Fibroblast of skin of left quadriceps (primary cell): ENCODE measurements around the gene KLHL8.
"Not testable (repeated sequence)": the region's sequence is repeated elsewhere in the genome, so short reads cannot be mapped to it uniquely, and the experiment has no call there.

Source experiments
- DNase-seq, 2 experiments: peaks; one replicate each; pipeline ENCODE4 v3.0.0-alpha.2; 2013; ENCODE audit warnings: low read depth in 2 of 2

KLHL8 gene

DNA sequence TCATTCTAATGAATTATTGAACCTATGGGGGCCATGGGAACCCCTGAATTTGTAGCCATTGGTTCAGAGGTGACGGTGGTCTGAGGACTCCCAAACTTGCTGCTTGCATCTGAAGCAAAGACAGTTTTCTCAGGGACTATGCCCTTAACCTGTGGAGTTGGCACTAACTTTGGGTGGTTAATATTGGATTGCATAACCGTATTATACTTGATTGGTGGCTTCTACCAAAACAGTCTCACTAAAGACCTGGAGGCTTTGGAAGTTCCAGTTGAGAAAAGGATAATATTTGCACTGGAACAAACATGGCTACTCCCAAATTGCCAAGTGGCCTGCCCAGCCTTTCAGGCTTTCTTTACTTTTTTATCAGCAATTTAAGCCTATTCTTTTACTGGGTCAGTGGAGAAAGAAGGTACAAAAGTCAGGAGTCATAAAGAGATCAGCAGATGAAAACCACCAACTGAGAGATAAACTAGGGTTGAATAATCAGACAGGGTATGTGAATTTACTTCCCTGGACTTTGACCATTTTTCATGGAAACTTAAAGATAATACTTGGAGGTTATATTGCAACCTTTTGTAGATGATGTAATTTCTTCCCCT is 7.9 kb upstream of the KLHL8 start:
- no peak for DNase-seq

DNA sequence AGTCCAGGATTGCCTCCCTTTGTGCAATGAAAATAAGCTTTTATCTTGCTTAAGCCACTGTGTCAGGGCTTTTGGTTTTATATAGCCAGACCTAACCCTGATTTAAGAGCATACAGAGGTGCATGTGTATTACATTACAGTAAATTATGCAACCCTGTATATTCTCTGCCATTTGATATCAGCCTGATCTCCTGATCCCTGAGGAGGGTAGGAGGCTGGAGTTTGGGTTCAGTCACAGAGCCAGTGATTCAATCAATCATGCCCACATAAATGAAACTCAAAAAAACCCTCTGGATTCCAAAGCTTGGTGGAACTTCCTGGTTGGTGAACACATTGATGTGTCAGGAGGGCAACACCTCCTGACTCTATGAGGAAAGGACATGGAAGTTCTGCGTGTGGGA is 7.3 kb upstream of the KLHL8 start:
- no peak for DNase-seq

DNA sequence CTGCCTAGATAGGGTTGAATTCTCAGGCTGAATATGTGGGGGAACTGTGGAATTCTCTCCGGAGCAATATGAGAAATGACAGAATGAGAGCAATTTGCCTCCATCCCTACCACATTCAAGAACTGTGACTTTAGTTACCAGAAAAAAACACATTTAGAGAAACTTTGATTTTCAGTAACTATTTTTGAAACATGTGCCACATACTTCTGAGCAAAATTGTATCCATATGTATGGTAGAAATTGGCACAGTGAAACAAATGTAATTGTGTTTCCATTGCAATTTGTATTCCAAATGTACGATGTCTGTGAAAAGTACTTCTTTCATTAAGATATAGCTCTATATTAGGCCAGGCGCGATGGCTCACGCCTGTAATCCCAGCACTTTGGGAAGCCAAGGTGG is 5.5 kb upstream of the KLHL8 start:
- DNase-seq, result no peak

DNA sequence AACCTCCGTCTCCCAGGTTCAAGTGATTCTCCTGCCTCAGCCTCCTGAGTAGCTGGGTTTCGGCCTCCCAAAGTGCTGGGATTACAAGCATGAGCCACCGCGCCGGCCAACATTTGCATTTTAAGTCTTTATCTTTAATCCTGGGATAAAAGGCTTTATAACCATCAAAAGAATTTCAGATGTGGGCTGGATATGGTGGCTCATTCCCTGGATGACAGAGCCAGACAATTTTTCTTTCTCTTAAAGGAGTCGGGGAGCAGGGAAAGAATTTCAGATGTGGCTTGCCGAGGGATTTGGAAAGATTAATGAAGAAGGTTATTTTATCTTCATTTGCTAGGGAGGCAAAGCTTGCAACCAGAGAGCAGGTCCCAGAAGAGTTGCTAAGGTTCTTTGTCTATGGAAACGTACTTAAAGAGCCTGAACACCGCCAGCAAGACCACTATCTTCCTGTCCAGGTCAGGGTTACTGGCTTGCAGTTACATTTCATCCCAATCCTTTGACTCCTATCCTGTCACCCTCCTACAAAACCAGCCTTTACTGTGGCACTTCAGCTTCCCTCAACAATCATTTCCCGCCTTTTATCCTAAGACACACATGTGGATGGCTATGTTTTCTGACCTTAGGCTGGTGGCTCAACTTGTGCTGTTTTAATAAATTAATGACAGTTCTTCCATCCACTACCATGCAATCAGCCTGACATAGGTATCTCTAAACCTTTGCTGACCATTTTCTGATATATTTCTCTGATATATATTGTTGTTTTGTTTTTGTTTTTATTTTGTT is 3.9 kb upstream of the KLHL8 start:
- DNase-seq, result no peak

DNA sequence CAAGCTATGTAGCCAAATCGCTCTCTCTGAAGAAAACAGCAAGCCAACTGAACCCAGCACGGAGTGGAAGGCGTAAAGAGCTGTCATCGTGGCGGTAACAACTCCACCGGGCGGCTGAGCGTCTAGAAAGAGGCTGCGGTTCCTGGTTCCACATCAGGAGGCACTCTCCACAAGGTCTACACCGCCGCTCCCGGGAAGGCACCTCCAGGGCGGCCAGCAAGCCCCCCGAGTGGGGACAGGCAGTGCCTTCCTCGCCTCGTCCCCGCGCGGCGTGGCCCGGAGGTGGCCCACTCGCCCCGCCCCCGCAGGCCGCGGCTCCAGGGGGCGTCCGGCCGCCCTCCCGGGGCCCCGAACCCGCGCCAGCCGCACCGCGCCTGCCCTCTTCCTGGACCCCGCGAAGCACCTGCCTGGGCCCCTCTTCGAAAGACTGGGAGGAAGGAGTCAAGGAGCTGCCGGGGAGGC is 755 bp downstream of the KLHL8 start:
- DNase-seq, result no peak

DNA sequence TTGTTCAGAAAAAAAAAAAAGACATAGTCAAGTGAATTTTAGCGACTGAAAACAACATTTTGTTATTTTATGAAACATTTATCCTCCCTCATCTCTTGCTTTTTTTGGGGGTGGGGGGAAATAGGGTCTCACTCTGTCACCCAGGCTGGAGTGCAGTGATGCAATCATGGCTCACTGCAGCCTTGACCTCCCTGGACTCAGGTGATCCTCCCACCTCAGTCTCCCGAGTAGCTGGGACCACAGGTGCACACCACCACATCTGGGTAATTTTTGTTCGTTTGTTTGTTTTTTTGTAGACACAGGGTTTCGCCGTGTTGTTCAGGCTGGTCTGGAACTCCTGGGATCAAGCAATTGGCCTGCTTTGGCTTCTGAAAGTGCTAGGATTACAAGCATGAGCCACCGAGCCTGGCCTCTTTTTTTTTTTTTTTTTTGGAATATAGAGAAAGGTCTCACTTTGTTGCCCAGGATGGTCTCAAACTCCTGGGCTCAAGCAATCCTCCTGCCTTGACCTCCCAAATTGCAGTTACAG is 3.1 kb downstream of the KLHL8 start:
- DNase-seq, result not testable (repeated sequence)

DNA sequence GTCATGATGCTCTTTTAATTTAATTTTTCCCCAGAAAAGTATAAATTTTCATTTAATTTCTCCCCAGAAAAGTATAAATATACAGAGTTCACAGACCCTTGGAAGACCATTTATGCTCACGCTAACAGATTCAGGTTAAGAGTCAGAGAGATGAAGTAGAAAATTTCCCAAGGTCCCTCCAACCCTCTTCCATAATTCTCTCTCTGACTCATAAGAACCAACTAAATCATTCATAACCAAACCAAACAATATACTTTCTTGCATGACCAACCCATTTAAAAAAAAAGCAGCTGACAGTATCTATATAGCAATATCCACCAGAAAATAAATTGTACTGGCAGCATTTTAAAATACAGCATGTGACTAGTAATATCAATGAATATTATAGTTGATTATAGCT is 3.9 kb downstream of the KLHL8 start:
- no peak for DNase-seq

DNA sequence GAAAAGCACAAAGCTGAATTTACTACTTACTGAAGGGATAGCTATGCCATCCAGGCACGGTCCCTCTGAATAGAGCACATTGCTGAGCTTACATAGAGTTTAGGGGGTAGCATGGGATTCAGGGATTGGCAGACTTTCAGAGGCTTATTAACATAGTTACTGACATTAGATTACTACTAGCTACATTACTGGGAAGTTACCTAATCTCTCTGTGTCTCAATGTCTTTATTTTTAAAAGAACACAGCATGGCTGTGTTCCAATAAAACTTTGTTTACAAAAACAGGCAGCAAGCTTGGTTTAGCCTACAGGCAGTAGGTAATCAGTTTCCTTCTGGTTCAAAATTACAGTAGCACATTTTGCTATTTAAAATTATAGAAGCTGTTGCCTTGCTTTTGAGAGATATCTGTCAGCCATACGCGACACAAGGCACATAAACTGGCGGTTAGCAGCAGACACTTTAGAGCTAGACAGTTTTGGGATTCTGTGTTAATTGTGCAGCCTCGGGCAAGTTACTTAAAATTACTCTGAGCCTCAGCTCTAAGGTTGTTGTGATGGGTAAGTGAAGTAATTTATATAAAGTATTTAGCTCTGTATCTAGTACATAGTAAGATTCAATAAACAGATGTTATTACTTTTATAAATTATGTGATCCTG is 6.9 kb downstream of the KLHL8 start:
- DNase-seq, result no peak

DNA sequence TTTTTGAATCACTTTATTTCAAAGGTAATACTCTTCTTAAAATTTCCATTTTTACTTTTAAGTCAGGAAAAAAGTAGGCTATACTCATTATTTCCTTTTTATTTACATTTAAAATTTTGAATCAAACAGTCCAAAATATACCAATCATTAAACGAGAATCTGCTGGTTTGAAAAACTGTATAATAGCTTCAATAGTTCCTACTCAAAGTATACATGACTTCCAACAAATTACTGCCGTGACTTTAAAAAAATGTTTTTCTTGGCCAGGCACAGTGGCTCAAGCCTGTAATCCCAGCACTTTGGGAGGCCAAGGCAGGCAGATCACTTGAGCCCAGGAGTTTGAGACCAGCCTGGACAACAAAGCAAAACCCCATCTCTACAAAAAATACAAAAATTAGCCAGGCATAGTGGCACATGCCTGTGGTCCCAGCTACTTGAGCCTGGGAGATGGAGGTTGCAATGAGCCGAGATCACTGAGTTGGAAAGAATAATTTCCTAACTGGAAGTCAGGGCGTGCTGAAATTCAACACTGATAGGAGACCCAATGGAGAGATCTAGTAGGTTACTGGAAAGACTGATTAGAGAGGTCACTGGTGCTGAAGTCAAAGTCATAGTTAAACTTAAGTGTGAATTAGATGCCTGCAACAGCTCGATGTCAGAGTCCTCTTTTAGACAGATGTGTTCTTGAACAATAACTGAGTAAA is 9.0 kb downstream of the KLHL8 start:
- no peak for DNase-seq

DNA sequence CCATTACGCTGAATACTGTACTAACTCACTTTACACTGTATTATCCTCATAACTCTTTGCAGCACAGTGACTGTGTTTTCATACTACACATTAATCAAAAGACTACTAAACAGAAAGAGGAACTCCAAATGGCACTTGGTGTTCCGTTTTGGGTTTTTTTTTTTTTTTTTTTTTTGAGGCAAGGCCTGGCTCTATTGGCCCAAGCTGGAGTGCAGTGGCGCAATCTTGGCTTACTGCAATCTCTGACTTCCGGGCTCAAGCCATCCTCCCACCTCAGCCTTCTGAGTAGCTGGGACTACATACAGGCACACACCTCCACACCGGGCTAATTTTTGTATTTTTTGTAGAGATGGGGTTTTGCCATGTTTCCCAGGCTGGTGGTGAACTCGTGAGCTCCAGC is 10.7 kb downstream of the KLHL8 start:
- DNase-seq, result no peak

DNA sequence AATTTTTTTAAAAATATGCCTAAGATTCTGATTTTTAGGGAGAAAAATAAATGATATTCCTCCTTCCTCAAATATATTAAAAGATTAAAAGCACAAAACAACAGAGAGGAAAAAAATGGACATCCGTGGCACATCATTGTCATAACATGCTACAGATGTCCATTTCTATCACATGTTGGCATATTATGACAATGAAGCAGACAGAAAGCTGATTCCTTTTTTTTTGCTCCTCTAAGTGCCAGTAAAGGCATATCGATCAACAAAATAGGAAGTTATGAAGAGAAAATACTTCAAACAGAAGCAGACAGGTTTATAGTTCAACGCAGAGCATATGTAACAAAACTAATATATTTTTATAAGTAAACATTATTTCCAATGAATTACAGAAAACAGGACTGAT is 11.2 kb downstream of the KLHL8 start:
- DNase-seq, result no peak

DNA sequence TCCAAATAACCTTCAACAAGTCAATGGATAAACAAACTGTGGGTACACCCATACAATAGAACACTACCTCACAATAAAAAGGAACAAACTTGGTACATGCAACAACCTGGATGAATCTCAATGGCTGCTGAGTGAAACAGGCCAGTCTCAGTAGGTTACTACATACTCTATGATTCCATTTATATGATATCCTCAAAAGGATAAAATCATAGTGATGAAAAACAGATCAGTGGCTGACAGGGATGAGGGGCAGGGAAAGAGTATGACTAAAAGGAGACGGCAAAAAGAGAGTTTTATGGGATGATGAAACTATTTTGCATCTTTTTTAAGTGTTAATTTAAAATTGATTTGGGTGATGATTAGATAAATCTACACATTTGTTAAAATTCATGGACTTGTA is 15.9 kb downstream of the KLHL8 start:
- DNase-seq, result no peak

DNA sequence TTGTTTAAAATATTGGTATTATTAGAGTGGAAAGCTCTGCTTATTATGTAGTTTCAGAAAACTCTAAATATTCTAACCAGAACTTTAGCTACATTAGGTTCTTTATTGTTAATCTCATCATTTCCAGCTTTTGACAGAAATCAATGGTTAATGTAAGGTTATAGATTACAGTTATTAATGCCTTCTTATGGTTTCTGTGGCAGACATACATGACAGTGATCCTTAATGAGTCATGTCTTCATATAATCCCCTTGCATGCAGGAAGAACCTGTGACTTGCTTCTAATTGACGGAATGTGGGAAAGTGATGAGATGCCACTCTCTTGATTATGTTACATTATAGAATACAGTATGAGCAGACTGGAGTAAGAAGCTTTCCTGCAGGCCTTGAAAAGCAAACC is 23.5 kb downstream of the KLHL8 start:
- DNase-seq, result no peak

DNA sequence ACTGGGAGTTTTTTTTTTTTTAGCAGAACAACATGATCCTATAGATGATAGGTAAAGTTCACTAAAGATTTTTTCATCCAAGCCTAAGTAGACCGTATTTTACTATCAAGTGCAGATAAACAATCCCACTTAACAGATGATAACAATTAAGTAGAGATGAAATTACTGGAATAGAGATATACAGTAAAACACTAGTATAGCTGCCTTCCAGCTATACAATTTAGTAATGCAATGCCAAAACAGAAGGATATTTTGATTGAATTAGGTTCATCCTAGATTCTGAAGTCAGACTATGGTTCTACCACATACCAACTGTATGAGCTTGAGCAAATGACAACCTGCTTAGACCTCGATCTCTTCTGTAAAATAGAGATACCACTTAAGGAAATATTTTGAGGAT is 24.3 kb downstream of the KLHL8 start:
- no peak for DNase-seq

DNA sequence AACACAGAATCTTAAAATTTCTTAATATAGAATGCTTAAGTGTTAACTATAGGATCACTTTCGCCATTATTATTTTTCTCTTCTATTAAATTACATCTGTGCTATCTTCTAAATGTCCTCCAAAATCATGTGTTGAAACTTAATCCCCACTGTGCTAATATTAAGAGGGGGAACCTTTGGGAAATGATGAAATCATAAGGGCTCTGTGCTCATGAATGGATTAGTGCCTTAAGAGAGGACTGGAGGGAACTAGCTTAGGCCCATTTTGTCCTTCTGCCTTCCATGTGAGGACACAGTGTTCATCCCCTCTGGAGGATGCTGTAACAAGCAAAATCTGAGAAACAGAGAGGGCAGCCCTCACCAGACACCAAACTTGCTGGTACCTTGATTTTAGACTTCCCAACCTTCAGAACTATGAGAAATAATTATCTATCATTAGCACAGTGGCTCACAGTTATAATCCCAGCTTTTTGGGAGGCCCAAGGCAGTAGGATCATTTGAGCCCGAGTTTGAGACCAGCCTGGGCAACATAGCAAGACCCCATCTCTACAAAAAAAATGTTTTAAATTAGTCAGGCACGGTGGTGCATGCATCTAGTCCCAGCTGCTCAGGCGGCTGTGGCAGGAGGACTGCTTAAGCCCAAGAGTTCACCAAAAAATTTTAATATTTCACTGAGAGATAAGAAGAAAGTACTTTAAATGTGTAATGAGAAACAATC is 26.3 kb downstream of the KLHL8 start:
- no peak for DNase-seq

DNA sequence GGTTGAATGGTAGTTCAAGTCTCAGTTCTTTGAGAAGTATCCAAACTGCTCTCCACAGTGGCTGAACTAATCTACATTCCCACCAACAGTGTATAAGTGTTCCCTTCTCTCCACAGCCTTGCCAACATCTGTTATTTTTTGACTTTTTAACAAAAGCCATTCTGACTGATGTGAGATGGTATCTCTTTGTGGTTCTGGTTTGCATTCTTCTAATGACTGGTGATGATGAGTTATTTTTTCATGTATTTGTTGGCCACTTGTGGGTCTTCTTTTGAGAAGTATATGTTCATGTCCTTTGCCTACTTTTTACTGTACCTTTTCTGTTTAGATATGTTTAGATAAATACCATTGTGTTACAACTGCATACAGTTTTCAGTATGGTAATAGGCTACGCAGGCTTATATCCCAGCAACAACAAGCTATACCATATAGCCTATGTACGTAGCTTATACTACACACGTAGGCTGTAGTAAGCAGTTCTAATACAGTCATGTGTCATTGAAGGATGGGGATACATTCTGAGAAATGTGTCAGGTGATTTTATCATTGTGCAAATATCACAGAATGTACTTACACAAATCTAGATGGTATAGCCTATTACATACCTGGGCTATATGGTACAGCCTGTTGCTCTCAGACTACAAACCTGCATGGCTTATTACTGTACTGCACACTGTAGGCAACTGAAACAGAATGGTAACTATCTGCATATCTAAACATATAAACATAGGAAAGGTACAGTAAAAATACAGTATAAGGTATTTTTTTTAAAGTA is 28.1 kb downstream of the KLHL8 start:
- DNase-seq, result no peak

DNA sequence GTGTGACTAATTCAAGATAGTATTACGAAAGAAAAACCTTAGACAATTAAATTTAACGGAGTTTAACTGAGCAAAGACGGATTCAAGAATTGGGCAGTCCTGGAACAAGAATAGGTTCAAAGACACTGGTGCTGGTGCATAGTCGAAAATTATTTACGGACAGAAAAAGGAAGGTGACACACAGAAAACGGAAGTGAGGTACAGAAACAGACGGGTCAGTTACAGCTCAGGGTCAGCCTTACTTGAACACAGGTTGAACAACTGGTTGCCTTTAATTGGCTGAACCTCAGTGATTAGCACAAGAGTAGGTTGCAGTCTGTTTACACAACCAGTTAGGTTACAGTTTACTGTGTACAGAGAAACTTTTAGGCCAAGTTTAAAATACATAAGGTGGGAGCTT is 31.5 kb downstream of the KLHL8 start:
- DNase-seq, result no peak

DNA sequence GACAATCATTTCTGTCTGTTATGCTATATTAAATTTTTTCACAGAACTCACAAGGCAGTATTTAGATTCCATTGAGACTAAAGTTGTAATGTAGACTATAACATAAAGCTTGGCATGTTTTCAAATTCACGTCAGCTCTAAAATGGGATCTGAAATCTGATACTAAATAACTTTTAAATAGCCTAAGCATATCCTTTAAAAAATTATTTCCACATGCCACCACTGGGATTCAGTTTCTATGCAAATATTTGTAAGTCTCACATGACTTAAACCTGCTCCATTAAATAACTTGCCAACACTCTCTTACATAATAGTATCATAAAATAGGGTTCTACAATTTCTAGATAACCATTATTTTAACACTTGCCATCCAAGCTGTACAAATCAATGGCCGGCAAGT is 32.4 kb downstream of the KLHL8 start:
- peak; percentile 78 for DNase-seq

DNA sequence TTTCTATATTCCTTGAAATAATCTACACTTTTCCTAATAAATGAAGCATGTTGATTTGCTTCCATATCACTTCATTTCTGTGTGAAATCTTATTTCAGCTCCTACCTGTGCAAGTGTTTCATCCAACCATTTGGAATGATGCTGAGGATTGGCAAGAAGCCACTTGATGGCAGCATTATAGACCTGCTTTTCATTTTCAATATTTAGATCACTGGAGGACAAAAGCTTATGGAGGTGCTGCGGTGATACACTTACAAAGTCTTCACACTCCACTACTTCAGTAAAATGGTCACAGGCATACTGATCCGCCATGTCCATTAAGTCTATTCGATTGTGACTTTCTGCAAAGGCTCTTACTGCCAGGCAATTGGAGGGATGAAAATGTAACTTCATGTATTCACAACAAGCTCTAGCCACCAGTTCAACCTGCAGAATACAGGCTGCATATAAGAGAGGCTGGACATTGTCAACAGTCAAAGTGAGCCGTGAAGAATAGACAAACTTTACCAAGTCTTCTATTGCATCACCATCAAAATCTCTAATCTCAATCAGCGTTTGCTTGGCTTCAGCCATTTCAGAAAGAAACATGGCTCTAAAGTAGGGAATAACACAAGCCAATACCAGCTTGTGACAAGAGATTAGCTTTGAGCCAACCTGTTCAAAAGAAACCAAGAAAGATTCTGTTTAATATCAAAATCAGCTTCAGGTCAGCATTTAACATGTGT is 35.1 kb downstream of the KLHL8 start:
- DNase-seq, result no peak

DNA sequence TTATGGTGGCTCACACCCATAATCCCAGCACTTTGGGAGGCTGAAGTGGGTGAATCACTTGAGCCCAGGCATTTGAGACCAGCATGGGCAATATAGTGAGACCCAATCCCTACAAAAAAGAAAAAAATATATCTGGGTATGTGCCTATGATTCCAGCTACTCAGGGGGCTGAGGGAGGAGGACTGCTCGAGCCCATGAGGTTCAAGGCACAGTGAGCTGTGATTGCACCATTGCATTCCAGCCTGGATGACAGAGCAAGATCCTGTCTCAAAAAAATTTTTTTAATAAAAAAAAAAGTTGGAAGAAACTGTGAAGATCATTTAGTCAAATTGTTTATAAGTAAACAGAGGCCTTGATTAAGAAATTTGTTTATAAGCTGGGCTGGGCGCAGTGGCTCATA is 39.7 kb downstream of the KLHL8 start:
- no peak for DNase-seq
